ENCODE data around the gene CDHR2.

CDHR2 gene

GRCh38 chr5:176631383-176632200 lies 82.5 kb downstream of the CDHR2 start:
- in situ Hi-C loops (cut with MboI; ENCODE audit: low sequenced_read_pairs) = no loop called here

DNA sequence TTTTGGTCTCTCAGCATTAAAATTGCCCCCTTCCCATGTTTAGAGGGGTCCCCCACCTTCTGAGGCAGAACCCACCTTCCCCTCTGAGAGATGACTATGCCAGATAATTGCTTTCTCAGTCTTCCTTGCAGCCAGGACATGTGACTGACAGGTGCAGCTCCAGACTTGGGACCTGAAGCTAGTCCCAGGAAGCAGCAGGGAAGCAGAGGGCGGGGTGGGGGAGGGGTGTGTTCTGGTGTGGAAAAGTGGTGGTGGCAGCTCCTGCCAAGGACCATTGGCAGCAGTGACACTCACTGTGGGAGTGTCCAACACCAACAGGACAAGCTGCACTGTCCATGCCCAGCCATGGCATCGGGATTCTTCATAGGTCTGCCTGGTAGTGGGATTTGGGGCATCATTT lies 83.6 kb downstream of the CDHR2 start:
- in situ Hi-C loops (cut with MboI; ENCODE audit: low sequenced_read_pairs) = no loop called here

GRCh38 chr5:176633598-176633997 lies 84.5 kb downstream of the CDHR2 start:
- in situ Hi-C loops (cut with MboI; ENCODE audit: low sequenced_read_pairs) = no loop called here

DNA sequence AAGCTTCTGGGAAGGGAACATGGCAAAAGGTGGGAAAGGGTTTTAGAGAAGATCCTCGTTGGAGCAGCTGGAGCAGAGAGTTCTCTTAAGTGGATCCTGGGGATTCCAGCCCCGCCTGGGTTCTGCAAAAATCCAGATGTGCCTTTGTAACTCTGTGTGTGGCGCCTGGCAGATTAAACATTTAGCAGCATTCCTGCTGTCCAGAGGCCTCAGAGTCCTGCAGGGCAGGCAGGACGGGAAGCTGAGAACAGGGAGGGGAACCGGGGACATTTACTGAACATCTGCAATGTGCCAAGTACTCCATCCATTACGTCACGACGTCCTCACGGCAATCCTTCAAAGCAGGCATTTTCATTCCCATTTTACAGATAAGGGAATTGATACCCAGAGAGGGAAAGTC lies 87.3 kb downstream of the CDHR2 start:
- in situ Hi-C loops (cut with MboI; ENCODE audit: low sequenced_read_pairs) = no loop called here

- in situ Hi-C loops (cut with MboI; ENCODE audit: low sequenced_read_pairs) = no loop called here
Observed at GRCh38 chr5:176637556-176637955, 88.4 kb downstream of the CDHR2 start.

DNA sequence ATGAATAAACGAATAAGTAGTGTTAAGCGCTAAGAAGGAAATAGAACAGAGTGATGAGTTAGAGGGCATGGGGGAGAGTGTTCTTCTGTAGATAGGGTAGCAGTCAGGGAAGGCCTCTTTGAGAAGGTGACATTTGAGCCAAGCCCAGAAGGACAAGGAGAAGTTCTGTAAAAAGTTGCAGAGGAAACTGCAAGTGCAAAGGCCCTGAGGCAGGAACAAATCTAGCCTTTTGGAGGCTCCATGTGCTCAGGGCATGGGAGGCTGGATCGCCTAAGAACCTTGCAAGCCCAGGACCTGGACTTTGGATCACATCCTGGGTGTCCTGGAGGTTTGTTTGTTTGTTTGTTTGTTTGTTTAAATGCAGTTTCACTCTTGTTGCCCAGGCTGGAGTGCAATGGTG lies 89.3 kb downstream of the CDHR2 start:
- in situ Hi-C loops (cut with MboI; ENCODE audit: low sequenced_read_pairs) = no loop called here

- in situ Hi-C loops (cut with MboI; ENCODE audit: low sequenced_read_pairs) = no loop called here
Observed at GRCh38 chr5:176639208-176639607, 90.1 kb downstream of the CDHR2 start.

GRCh38 chr5:176639981-176640380 lies 90.8 kb downstream of the CDHR2 start:
- in situ Hi-C loops (cut with MboI; ENCODE audit: low sequenced_read_pairs) = no loop called here

DNA sequence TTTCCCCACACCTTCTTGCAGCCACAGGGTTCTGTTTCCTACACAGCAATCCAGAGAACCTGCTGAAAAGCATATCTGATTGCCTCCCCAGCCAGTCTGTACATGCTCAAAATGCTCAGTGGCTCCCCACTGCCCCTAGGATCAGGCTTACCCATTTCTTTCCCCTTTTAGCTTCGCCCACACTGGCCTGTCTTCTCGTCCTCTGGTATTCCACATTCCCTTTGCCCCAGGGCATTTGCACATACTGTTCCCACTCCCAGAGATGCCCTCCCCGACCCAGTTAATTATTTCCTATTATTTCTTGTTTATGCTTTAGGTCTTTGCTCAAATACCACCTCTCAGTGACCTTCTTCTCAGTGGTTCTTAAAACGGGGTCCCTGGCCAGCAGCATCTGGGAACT lies 91.5 kb downstream of the CDHR2 start:
- in situ Hi-C loops (cut with MboI; ENCODE audit: low sequenced_read_pairs) = no loop called here

DNA sequence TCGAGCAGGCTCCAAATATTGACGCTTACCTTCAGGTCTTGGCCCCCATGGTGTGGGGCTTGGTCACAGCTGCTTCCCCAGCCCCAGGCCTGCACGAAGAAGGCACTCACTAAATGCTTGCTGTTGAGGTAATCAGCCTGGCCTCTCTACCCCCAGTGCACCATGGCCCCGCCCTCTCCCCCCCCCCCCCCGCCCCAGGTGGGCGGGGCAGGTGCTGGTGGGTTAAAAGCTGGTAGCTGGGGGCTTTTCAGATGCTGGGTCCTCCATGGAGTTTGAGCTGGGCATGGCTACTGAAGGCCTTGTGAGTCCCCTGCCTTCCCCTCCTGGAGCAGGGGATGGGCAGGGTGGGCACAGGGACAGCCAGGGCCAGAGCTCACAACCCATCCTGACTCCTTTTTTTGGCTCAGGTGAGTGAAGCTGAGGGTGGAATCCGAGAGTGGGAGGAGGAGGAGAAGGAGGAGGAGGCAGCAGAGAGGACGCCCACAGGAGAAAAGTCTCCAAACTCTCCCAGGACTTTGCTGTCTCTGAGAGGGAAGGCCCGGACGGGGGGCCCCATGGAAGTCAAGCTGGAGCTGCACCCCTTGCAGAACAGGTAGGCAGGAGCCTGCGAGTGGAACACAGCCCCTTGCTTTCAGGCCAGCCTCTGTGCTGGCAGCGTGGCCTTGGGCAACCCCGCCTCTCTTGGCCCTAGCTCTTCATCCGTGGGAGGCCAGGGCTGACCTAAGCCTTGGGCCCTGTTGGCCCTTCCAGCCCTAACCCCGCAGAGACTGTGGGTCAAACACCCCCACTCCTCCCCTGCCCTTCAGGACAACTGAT lies 93.7 kb downstream of the CDHR2 start:
- in situ Hi-C loops (cut with MboI; ENCODE audit: low sequenced_read_pairs) = no loop called here

DNA sequence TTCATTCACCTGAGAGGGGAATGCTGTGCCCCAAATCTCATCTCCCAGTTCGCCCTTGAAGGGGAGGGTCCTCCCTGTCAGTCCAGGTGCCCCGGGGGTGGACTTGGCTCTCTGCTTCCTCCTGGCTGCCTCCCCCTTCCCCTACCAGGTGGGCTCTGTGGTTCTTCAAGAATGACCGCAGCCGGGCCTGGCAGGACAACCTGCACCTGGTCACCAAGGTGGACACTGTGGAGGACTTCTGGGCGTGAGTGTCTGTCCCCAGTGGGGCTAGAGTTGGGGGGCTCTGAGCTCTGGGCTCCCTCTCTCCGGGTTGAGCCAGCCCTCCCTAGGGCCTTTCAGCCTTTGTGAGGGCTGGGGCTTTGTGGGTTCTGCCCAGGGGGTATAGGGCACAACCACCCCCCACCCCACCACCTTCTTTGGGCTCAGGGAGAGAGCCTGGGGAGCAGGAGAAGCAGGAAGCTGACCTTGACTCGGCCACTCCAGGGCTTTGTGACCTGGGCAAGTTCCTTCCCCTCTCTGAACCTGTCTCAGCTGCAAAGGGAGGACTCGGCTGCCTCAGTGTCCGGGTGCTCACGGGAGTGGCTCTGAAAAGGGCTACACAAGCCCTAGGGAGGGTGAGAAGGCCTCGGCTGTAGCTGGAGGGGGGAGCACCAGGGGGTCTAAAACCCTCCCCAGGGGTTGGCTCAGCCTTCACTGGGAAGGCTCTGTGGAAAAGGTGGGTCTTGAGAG lies 94.5 kb downstream of the CDHR2 start:
- in situ Hi-C loops (cut with MboI; ENCODE audit: low sequenced_read_pairs) = no loop called here

DNA sequence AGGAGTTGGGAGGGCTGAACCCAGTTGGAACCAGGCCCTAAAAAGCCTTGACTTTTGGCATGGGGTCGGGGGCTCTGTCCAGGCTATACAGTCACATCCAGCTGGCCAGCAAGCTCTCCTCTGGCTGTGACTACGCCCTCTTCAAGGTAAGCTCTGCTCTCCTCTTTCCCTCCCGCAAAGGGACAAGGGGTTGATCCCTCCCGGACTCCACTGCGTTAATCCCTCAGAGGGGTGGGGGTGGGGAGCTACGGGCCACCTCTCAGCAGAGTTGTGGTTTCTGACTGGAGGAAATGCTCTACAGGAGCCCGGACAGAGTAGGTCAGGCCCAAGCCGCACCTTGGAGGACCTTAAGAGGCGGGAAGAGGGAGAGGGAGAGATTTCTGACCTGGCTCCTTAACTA lies 95.2 kb downstream of the CDHR2 start:
- in situ Hi-C loops (cut with MboI; ENCODE audit: low sequenced_read_pairs) = no loop called here

GRCh38 chr5:176644878-176645670 lies 95.9 kb downstream of the CDHR2 start:
- in situ Hi-C loops (cut with MboI; ENCODE audit: low sequenced_read_pairs) = no loop called here

Measured in hTERT RPE-1 (cell line).